ENCODE measurements around the gene SCAF4. TPM values are rescaled to one million over a fixed set of nuclear protein-coding genes. Genes with fewer than 3 reads are reported as not detected.

SCAF4 gene
- total RNA-seq, 2 experiments from 2014 or later: 25.9 to 87.3 TPM

GRCh38 chr21:31629972-31630711, 101.8 kb downstream of the SCAF4 start:
- no peak for TF ChIP-seq EZH2phosphoT487 (IDR thresholded peaks at IDR 0.05; ENCODE audit: borderline replicate concordance, low read depth, low read length)
- TF ChIP-seq, protein P1, sequence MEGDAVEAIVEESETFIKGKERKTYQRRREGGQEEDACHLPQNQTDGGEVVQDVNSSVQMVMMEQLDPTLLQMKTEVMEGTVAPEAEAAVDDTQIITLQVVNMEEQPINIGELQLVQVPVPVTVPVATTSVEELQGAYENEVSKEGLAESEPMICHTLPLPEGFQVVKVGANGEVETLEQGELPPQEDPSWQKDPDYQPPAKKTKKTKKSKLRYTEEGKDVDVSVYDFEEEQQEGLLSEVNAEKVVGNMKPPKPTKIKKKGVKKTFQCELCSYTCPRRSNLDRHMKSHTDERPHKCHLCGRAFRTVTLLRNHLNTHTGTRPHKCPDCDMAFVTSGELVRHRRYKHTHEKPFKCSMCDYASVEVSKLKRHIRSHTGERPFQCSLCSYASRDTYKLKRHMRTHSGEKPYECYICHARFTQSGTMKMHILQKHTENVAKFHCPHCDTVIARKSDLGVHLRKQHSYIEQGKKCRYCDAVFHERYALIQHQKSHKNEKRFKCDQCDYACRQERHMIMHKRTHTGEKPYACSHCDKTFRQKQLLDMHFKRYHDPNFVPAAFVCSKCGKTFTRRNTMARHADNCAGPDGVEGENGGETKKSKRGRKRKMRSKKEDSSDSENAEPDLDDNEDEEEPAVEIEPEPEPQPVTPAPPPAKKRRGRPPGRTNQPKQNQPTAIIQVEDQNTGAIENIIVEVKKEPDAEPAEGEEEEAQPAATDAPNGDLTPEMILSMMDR (conservative IDR thresholded peaks at IDR 0.05; ENCODE audit: low read length): no peak
- Histone ChIP-seq H3K9me3 (ENCODE audit: low read length) (no peaks in the 10 kb centered on the region), H3K9me2 (ENCODE audit: insufficient read depth, low read length) (no peaks in the 10 kb centered on the region), H3K79me2 (ENCODE audit: insufficient read depth, low read depth, low read length) (no peaks in the 10 kb centered on the region), H2AFZ (ENCODE audit: low read length) (no peak overlapping the region), H3K4me3 (ENCODE audit: low read depth, low read length, poor library complexity, severe bottlenecking) (no peak overlapping the region), H3K36me3 (ENCODE audit: insufficient read depth, low read length) (no peaks in the 10 kb centered on the region), H3K4me2 (ENCODE audit: low read length) (no peak overlapping the region), H3K4me1 (ENCODE audit: insufficient read depth, low read length, poor library complexity, severe bottlenecking) (no peaks in the 10 kb centered on the region), H4K20me1 (ENCODE audit: insufficient read depth, low read length) (no peaks in the 10 kb centered on the region), H3K27ac (ENCODE audit: low read depth, low read length, poor library complexity, severe bottlenecking) (no peak overlapping the region)
- DNase-seq (ENCODE audit: low spot score): no peak
- intact Hi-C loops (cut with micrococcal nuclease; ENCODE audit: unreplicated experiment): no loop called here
- BruUV-seq (replicated peaks): no TSS peak
- POLR2A ChIA-PET: interaction anchor here (0.6 to 1.0 kb wide), 2 partner anchors 17 to 142 kb away, joined by 3 to 7 read pairs; no protein-coding TSS in a partner anchor
- CTCF ChIA-PET (ENCODE audit: unreplicated experiment): no interaction called here

GRCh38 chr21:31624961-31625491, 106.9 kb downstream of the SCAF4 start:
- Histone ChIP-seq H3K36me3 (ENCODE audit: insufficient read depth, low read length) (no peaks in the 10 kb centered on the region), H2AFZ (ENCODE audit: low read length) (no peak overlapping the region), H4K20me1 (ENCODE audit: insufficient read depth, low read length) (no peaks in the 10 kb centered on the region), H3K9me2 (ENCODE audit: insufficient read depth, low read length) (no peaks in the 10 kb centered on the region), H3K4me3 (ENCODE audit: low read depth, low read length, poor library complexity, severe bottlenecking) (no peak overlapping the region), H3K4me1 (ENCODE audit: insufficient read depth, low read length, poor library complexity, severe bottlenecking) (no peaks in the 10 kb centered on the region), H3K79me2 (ENCODE audit: insufficient read depth, low read depth, low read length) (no peaks in the 10 kb centered on the region), H3K9me3 (ENCODE audit: low read length) (no peaks in the 10 kb centered on the region), H3K27ac (ENCODE audit: low read depth, low read length, poor library complexity, severe bottlenecking) (no peak overlapping the region), H3K4me2 (ENCODE audit: low read length) (no peak overlapping the region)
- TF ChIP-seq, protein P1 (conservative IDR thresholded peaks at IDR 0.05; ENCODE audit: low read length): no peak
- TF ChIP-seq EZH2phosphoT487 (IDR thresholded peaks at IDR 0.05; ENCODE audit: borderline replicate concordance, low read depth, low read length): no peak
- no peak for DNase-seq (ENCODE audit: low spot score)
- ChIA-PET CTCF (ENCODE audit: unreplicated experiment) (no interaction called here), POLR2A (interaction anchor here (0.7 kb wide), 1 partner anchor 13 kb away, joined by 3 read pairs; no protein-coding TSS in a partner anchor)
- intact Hi-C loops (cut with micrococcal nuclease; ENCODE audit: unreplicated experiment): no loop called here
- BruUV-seq (replicated peaks): no TSS peak

GRCh38 chr21:31624181-31624580, 107.7 kb downstream of the SCAF4 start:
- DNase-seq (ENCODE audit: low spot score): no peak
- BruUV-seq (replicated peaks): no TSS peak
- Histone ChIP-seq H3K9me3 (ENCODE audit: low read length) (no peaks in the 10 kb centered on the region), H2AFZ (ENCODE audit: low read length) (no peak overlapping the region), H3K4me2 (ENCODE audit: low read length) (no peak overlapping the region), H3K4me1 (ENCODE audit: insufficient read depth, low read length, poor library complexity, severe bottlenecking) (no peaks in the 10 kb centered on the region), H3K36me3 (ENCODE audit: insufficient read depth, low read length) (no peaks in the 10 kb centered on the region), H3K9me2 (ENCODE audit: insufficient read depth, low read length) (no peaks in the 10 kb centered on the region), H3K4me3 (ENCODE audit: low read depth, low read length, poor library complexity, severe bottlenecking) (no peak overlapping the region), H3K79me2 (ENCODE audit: insufficient read depth, low read depth, low read length) (no peaks in the 10 kb centered on the region), H3K27ac (ENCODE audit: low read depth, low read length, poor library complexity, severe bottlenecking) (no peak overlapping the region), H4K20me1 (ENCODE audit: insufficient read depth, low read length) (no peaks in the 10 kb centered on the region)
- no peak for TF ChIP-seq EZH2phosphoT487 (IDR thresholded peaks at IDR 0.05; ENCODE audit: borderline replicate concordance, low read depth, low read length)
- TF ChIP-seq, protein P1 (conservative IDR thresholded peaks at IDR 0.05; ENCODE audit: low read length): no peak
- ChIA-PET CTCF (ENCODE audit: unreplicated experiment) (no interaction called here), POLR2A (interaction anchor here (0.5 kb wide), 1 partner anchor 125 kb away, joined by 3 read pairs; no protein-coding TSS in a partner anchor)
- intact Hi-C loops (cut with micrococcal nuclease; ENCODE audit: unreplicated experiment): no loop called here
